ENCODE results near the gene C19orf73.
"Not testable (repeated sequence)": the region's sequence is repeated elsewhere in the genome, so short reads cannot be mapped to it uniquely, and the experiment has no call there.

Gene C19orf73

GRCh38 chr19:49094505-49095482 is 24.1 kb downstream of the C19orf73 start:
- Histone ChIP-seq H3K4me3 (ENCODE audit: low read depth, low read length) (no peak overlapping the region), H3K27ac (ENCODE audit: low read depth, low read length) (no peak overlapping the region), H3K9me3 (ENCODE audit: control insufficient read depth, insufficient read depth, low read length) (no peaks in the 10 kb centered on the region), H3K9ac (ENCODE audit: low read depth, low read length) (no peak overlapping the region), H3K36me3 (ENCODE audit: control insufficient read depth, insufficient read depth, low read length) (peaks cover 96% of the 10 kb centered on the region), H3K27me3 (ENCODE audit: control insufficient read depth, insufficient read depth, low read length) (no peaks in the 10 kb centered on the region), H3K4me1 (ENCODE audit: control insufficient read depth, insufficient read depth, low read length) (no peaks in the 10 kb centered on the region)

- Histone ChIP-seq H3K27me3 (ENCODE audit: control insufficient read depth, insufficient read depth, low read length) (no peaks in the 10 kb centered on the region), H3K4me1 (ENCODE audit: control insufficient read depth, insufficient read depth, low read length) (no peaks in the 10 kb centered on the region), H3K27ac (ENCODE audit: low read depth, low read length) (no peak overlapping the region), H3K36me3 (ENCODE audit: control insufficient read depth, insufficient read depth, low read length) (peaks cover 89% of the 10 kb centered on the region), H3K4me3 (ENCODE audit: low read depth, low read length) (no peak overlapping the region), H3K9me3 (ENCODE audit: control insufficient read depth, insufficient read depth, low read length) (no peaks in the 10 kb centered on the region), H3K9ac (ENCODE audit: low read depth, low read length) (no peak overlapping the region)
These were observed 26.3 kb downstream of the C19orf73 start for GRCh38 chr19:49092686-49093085.

- no peak overlapping the region for H3K9ac ChIP-seq (ENCODE audit: low read depth, low read length)
- no peak overlapping the region for H3K4me3 ChIP-seq (ENCODE audit: low read depth, low read length)
- H3K9me3 ChIP-seq (ENCODE audit: control insufficient read depth, insufficient read depth, low read length), result no peaks in the 10 kb centered on the region
- H3K36me3 ChIP-seq (ENCODE audit: control insufficient read depth, insufficient read depth, low read length), result peaks cover 86% of the 10 kb centered on the region
- H3K27ac ChIP-seq (ENCODE audit: low read depth, low read length), result no peak overlapping the region
- no peaks in the 10 kb centered on the region for H3K4me1 ChIP-seq (ENCODE audit: control insufficient read depth, insufficient read depth, low read length)
- no peaks in the 10 kb centered on the region for H3K27me3 ChIP-seq (ENCODE audit: control insufficient read depth, insufficient read depth, low read length)
These were observed 27.4 kb downstream of the C19orf73 start for GRCh38 chr19:49091391-49092038.

GRCh38 chr19:49086296-49086695 is 32.6 kb downstream of the C19orf73 start:
- peaks cover 2% of the 10 kb centered on the region; the same call in 1 of the 2 replicates for H3K4me1 ChIP-seq (ENCODE audit: control insufficient read depth, insufficient read depth, low read length)
- H3K9ac ChIP-seq (ENCODE audit: low read depth, low read length), result peak overlapping the region; percentile 91
- peaks cover 36% of the 10 kb centered on the region for H3K36me3 ChIP-seq (ENCODE audit: control insufficient read depth, insufficient read depth, low read length)

GRCh38 chr19:49085868-49086232 is 33.1 kb downstream of the C19orf73 start:
- Histone ChIP-seq H3K4me3 (ENCODE audit: low read depth, low read length) (peak overlapping the region; percentile 93), H3K36me3 (ENCODE audit: control insufficient read depth, insufficient read depth, low read length) (peaks cover 32% of the 10 kb centered on the region), H3K27me3 (ENCODE audit: control insufficient read depth, insufficient read depth, low read length) (no peaks in the 10 kb centered on the region), H3K9me3 (ENCODE audit: control insufficient read depth, insufficient read depth, low read length) (no peaks in the 10 kb centered on the region), H3K4me1 (ENCODE audit: control insufficient read depth, insufficient read depth, low read length) (peaks cover 2% of the 10 kb centered on the region; the same call in 1 of the 2 replicates), H3K9ac (ENCODE audit: low read depth, low read length) (peak overlapping the region; percentile 91), H3K27ac (ENCODE audit: low read depth, low read length) (peak overlapping the region; percentile 91)

More at GRCh38 chr19:49086296-49086695, 32.6 kb downstream of the C19orf73 start:
- Histone ChIP-seq H3K27me3 (ENCODE audit: control insufficient read depth, insufficient read depth, low read length) (no peaks in the 10 kb centered on the region), H3K9me3 (ENCODE audit: control insufficient read depth, insufficient read depth, low read length) (no peaks in the 10 kb centered on the region), H3K4me3 (ENCODE audit: low read depth, low read length) (peak overlapping the region; percentile 93), H3K27ac (ENCODE audit: low read depth, low read length) (no peak overlapping the region)

GRCh38 chr19:49085020-49085867 is 33.7 kb downstream of the C19orf73 start, which contains the start of gene SNRNP70:
Gene SNRNP70 (plus strand): TSS chr19:49085451. CDS start chr19:49086415, 964 bp downstream.
- Histone ChIP-seq H3K4me1 (ENCODE audit: control insufficient read depth, insufficient read depth, low read length) (peaks cover 2% of the 10 kb centered on the region; the same call in 1 of the 2 replicates), H3K27ac (ENCODE audit: low read depth, low read length) (peak within 1 kb of the TSS; percentile 91), H3K27me3 (ENCODE audit: control insufficient read depth, insufficient read depth, low read length) (no peaks in the 10 kb centered on the region), H3K9me3 (ENCODE audit: control insufficient read depth, insufficient read depth, low read length) (no peaks in the 10 kb centered on the region), H3K36me3 (ENCODE audit: control insufficient read depth, insufficient read depth, low read length) (peaks cover 26% of the 10 kb centered on the region), H3K4me3 (ENCODE audit: low read depth, low read length) (peak within 1 kb of the TSS; percentile 93), H3K9ac (ENCODE audit: low read depth, low read length) (peak within 1 kb of the TSS; percentile 91)

- Histone ChIP-seq H3K9ac (ENCODE audit: low read depth, low read length) (peak overlapping the region; percentile 17; the same call in 1 of the 2 replicates), H3K36me3 (ENCODE audit: control insufficient read depth, insufficient read depth, low read length) (peaks cover 20% of the 10 kb centered on the region), H3K27me3 (ENCODE audit: control insufficient read depth, insufficient read depth, low read length) (no peaks in the 10 kb centered on the region), H3K27ac (ENCODE audit: low read depth, low read length) (peak overlapping the region; percentile 91), H3K4me3 (ENCODE audit: low read depth, low read length) (peak overlapping the region; percentile 93), H3K4me1 (ENCODE audit: control insufficient read depth, insufficient read depth, low read length) (peaks cover 2% of the 10 kb centered on the region; the same call in 1 of the 2 replicates), H3K9me3 (ENCODE audit: control insufficient read depth, insufficient read depth, low read length) (no peaks in the 10 kb centered on the region)
These were observed 34.5 kb downstream of the C19orf73 start for GRCh38 chr19:49084206-49085019.

GRCh38 chr19:49081273-49081672 is 37.7 kb downstream of the C19orf73 start:
- no peak overlapping the region for H3K27ac ChIP-seq (ENCODE audit: low read depth, low read length)
- peaks cover 1% of the 10 kb centered on the region; the same call in 1 of the 2 replicates for H3K4me1 ChIP-seq (ENCODE audit: control insufficient read depth, insufficient read depth, low read length)
- H3K9me3 ChIP-seq (ENCODE audit: control insufficient read depth, insufficient read depth, low read length), result no peaks in the 10 kb centered on the region
- H3K36me3 ChIP-seq (ENCODE audit: control insufficient read depth, insufficient read depth, low read length), result no peaks in the 10 kb centered on the region; the same call in 1 of the 2 replicates
- no peak overlapping the region for H3K4me3 ChIP-seq (ENCODE audit: low read depth, low read length)
- H3K27me3 ChIP-seq (ENCODE audit: control insufficient read depth, insufficient read depth, low read length), result no peaks in the 10 kb centered on the region
- H3K9ac ChIP-seq (ENCODE audit: low read depth, low read length), result no peak overlapping the region

- Histone ChIP-seq H3K27me3 (ENCODE audit: control insufficient read depth, insufficient read depth, low read length) (no peaks in the 10 kb centered on the region), H3K4me3 (ENCODE audit: low read depth, low read length) (no peak overlapping the region), H3K9ac (ENCODE audit: low read depth, low read length) (no peak overlapping the region), H3K9me3 (ENCODE audit: control insufficient read depth, insufficient read depth, low read length) (no peaks in the 10 kb centered on the region), H3K27ac (ENCODE audit: low read depth, low read length) (no peak overlapping the region), H3K36me3 (ENCODE audit: control insufficient read depth, insufficient read depth, low read length) (no peaks in the 10 kb centered on the region), H3K4me1 (ENCODE audit: control insufficient read depth, insufficient read depth, low read length) (no peaks in the 10 kb centered on the region)
These were observed 38.6 kb downstream of the C19orf73 start for GRCh38 chr19:49080392-49080791.

GRCh38 chr19:49074869-49075268 is 44.1 kb downstream of the C19orf73 start:
- not testable (repeated sequence) for H3K4me3 ChIP-seq (ENCODE audit: low read depth, low read length); H3K4me1 ChIP-seq (ENCODE audit: control insufficient read depth, insufficient read depth, low read length); H3K9me3 ChIP-seq (ENCODE audit: control insufficient read depth, insufficient read depth, low read length); H3K36me3 ChIP-seq (ENCODE audit: control insufficient read depth, insufficient read depth, low read length); H3K27ac ChIP-seq (ENCODE audit: low read depth, low read length); H3K9ac ChIP-seq (ENCODE audit: low read depth, low read length)
- H3K27me3 ChIP-seq (ENCODE audit: control insufficient read depth, insufficient read depth, low read length), result peaks cover 42% of the 10 kb centered on the region
